Right atrium auricular region (tissue), 2 donors: ENCODE measurements around the gene MYO1H. TPM values are rescaled to one million over a fixed set of nuclear protein-coding genes. Genes with fewer than 3 reads are reported as not detected.
"Not testable (repeated sequence)": the region's sequence is repeated elsewhere in the genome, so short reads cannot be mapped to it uniquely, and the experiment has no call there.

Source experiments
- DNase-seq: peaks from one replicate; pipeline ENCODE4 v3.0.0-alpha.2; 2019; ENCODE audit warnings: low spot score
- H3K27ac ChIP-seq, 2 donors: fragments of 200-600 bp; sonication (generic); 1 replicate in 1 of 2; 2 replicates in 1 of 2; pipeline ENCODE4 v1.5.1; 2016 to 2019
- H3K27me3 ChIP-seq, 2 donors: fragments of 200-600 bp; sonication (generic); one replicate each; pipeline versions ENCODE4 v1.5.1 to v1.6.0; 2017 to 2019
- H3K36me3 ChIP-seq: fragments of 200-600 bp; sonication (generic); one replicate; pipeline ENCODE4 v1.5.1; 2016
- H3K4me1 ChIP-seq, 2 donors: fragments of 200-600 bp; sonication (generic); one replicate each; pipeline versions ENCODE4 v1.5.1 to v1.6.0; 2017 to 2019
- H3K4me3 ChIP-seq, 2 donors: fragments of 200-600 bp; sonication (generic); 1 replicate in 1 of 2; 2 replicates in 1 of 2; pipeline ENCODE4 v1.5.1; 2017 to 2019; ENCODE audit warnings: mild to moderate bottlenecking in 1 of 2, moderate library complexity in 1 of 2
- H3K9me3 ChIP-seq, 2 donors: fragments of 200-600 bp; sonication (generic); one replicate each; pipeline ENCODE4 v1.5.1; 2019
- total RNA-seq, 2 donors: library from RNA; depleted of rRNA; stranded (reverse); fragments of >200 nt; gene quantifications; one replicate each; pipeline ENCODE4 v1.1.0, GENCODE V29; 2016
- TF ChIP-seq, protein P1 (sequence below), 2 donors: fragments of 200-600 bp; sonication (generic); IDR thresholded peaks; one replicate each; pipeline ENCODE4 v1.5.1; 2019; ENCODE audit warnings: antibody characterized with exemption in 2 of 2

Gene MYO1H
- total RNA-seq, 2 donors from 2014 or later: 0.16 to 0.63 TPM

DNA sequence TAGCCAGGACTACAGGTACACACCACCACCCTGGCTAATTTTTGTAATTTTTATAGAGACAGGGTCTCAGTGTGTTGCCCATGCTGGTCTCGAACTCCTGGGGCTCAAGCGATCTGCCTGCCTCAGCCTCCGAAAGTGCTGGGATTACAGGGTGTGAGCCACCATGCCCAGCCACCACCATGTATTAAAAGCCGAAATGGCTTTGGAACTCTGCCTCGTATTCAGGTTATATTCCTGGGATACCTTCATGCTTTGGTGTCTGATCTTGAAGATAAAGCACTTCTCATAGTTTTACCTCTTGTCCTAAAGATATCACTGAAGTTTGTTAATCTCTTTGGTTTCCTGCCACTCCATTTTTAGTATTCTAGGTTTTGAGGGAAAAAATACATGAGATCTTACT, 47.2 kb downstream of the MYO1H start:
- H3K4me3 ChIP-seq: no peak overlapping the region
- no peak for DNase-seq
- H3K36me3 ChIP-seq: no peaks in the 10 kb centered on the region
- H3K9me3 ChIP-seq: no peaks in the 10 kb centered on the region
- no peak overlapping the region for H3K27ac ChIP-seq
- no peaks in the 10 kb centered on the region for H3K4me1 ChIP-seq
- no peaks in the 10 kb centered on the region for H3K27me3 ChIP-seq
- TF ChIP-seq, protein P1, sequence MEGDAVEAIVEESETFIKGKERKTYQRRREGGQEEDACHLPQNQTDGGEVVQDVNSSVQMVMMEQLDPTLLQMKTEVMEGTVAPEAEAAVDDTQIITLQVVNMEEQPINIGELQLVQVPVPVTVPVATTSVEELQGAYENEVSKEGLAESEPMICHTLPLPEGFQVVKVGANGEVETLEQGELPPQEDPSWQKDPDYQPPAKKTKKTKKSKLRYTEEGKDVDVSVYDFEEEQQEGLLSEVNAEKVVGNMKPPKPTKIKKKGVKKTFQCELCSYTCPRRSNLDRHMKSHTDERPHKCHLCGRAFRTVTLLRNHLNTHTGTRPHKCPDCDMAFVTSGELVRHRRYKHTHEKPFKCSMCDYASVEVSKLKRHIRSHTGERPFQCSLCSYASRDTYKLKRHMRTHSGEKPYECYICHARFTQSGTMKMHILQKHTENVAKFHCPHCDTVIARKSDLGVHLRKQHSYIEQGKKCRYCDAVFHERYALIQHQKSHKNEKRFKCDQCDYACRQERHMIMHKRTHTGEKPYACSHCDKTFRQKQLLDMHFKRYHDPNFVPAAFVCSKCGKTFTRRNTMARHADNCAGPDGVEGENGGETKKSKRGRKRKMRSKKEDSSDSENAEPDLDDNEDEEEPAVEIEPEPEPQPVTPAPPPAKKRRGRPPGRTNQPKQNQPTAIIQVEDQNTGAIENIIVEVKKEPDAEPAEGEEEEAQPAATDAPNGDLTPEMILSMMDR (IDR thresholded peaks at IDR 0.05): no peak

DNA sequence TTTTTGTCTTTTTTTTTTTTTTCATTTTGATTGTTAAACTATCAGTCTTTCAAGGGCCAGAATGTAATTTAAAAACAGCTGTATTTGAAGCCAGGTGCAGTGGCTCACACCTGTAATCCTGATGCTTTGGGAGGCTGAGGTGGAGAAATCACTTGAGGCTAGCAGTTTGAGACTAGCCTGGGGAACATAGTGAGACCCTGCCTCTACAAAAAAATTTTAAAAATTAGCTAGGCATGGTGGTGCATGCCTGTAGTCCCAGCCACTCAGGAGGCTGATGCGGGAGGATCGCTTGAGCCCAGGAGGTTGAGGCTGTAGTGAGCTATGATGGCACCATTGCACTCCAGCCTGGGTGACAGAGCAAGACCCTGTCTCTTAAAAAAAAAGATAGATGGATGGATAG, 57.1 kb downstream of the MYO1H start:
- not testable (repeated sequence) for H3K4me3 ChIP-seq, H3K27me3 ChIP-seq, DNase-seq, H3K9me3 ChIP-seq, H3K36me3 ChIP-seq, H3K27ac ChIP-seq, H3K4me1 ChIP-seq

DNA sequence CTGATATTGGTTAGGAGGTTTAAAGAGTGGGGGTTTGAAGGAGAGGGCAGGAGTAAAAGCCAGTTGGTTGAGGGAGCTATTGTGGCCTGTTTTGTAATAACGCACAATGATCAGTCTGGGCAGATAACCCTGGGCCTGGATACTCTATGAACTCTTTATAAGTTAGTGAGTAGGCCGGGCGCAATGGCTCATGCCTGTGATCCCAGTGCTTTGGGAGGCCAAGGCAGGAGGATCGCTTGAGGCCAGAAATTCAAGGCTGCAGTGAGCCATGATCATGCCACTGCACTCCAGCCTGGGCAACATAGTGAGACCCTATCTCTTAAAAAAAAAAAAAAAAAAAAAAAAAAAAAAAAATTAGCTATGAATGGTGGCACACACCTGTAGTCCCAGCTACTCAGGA, 58.4 kb downstream of the MYO1H start:
- not testable (repeated sequence) for H3K9me3 ChIP-seq, H3K36me3 ChIP-seq, H3K27ac ChIP-seq, DNase-seq, H3K27me3 ChIP-seq, H3K4me3 ChIP-seq, H3K4me1 ChIP-seq

DNA sequence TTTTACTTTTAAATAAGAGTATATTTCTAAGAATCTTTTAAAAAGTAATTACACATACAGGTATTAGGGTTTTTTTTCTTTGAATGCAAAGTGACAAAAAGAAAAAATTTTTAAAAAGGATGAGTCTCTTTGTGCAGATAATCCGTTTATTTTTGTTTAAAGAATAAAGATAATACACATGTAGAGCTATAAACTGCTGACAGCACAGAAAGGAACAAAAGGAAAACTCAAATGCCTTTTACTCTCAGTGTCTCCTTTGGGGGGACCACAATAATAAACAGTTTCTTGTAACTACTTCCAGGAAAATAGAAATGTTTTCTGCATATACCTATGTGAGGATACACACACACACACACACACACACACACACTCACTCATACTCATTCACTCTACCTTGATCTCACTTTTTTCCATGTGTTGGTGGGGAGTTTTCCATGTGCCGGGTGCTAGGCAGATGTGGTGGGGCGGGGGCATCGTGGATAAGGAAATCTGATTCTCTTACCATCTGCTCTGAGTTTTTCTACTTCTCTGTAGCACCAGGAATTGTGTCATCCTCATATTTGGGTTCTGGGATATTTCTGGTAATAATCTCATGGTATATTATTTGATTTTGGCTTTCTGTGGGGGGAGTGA, 71.3 kb downstream of the MYO1H start:
- Histone ChIP-seq H3K27ac (no peak overlapping the region), H3K27me3 (no peaks in the 10 kb centered on the region), H3K9me3 (no peaks in the 10 kb centered on the region), H3K4me1 (no peaks in the 10 kb centered on the region), H3K4me3 (no peak overlapping the region), H3K36me3 (no peaks in the 10 kb centered on the region)
- DNase-seq: no peak
- TF ChIP-seq, protein P1 (IDR thresholded peaks at IDR 0.05): no peak

DNA sequence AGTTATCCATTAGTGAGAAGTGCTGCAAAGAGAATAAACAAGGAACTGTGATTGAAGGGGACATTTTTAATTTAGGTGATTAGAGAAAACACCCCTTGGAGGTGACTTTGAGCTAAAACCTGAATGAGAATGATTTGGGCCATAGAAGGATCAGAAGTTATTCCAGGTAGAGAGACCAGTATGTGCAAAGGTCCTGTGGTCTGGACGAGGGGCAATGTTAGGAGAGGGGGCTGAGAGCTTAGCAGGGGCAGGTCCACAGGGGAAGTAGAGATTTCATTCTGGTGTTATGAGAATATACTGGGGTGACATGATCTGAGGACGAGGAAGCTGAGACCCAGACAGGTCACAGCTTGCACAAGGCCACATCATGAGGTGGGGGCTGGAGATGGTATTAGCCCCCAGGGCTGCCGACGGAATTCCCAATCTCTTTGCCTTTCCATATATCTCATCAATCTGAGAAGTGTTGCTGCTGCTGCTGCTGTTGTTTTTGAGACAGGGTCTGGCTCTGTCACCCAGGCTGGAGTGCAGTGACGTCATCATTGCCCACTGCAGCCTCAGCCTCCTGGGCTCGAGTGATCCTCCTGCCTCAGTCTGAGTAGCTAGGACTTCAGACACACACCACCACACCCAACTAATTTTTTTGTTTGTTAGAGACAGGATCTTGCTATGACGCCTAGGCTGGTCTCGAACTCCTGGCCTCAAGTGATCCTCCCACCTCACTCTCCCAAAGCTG, 73.8 kb downstream of the MYO1H start:
- Histone ChIP-seq H3K36me3 (no peaks in the 10 kb centered on the region), H3K27me3 (no peaks in the 10 kb centered on the region), H3K27ac (no peak overlapping the region), H3K4me3 (no peak overlapping the region), H3K9me3 (no peaks in the 10 kb centered on the region), H3K4me1 (no peaks in the 10 kb centered on the region)
- TF ChIP-seq, protein P1 (IDR thresholded peaks at IDR 0.05): no peak
- no peak for DNase-seq

DNA sequence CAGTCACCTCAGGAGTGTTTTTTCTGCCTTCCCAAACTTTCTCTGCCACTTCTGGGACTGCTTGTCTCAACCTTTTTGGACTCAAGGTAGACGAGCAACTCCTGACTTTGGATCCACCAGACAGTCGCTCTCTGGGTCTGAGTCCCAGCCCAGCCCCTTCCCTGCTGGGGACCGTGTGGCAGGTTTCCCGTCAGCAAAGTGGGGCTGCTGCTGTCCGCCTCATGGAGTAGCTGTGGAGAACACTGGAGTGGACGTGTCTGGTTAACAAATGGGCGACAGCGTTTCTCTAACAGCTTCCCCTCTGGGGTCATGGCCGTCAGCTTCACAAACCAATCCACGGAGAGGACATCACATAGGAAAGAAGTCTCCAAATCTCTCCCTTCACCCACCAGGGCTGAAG, 74.6 kb downstream of the MYO1H start:
- H3K4me3 ChIP-seq: no peak overlapping the region
- H3K27me3 ChIP-seq: no peaks in the 10 kb centered on the region
- no peak overlapping the region for H3K27ac ChIP-seq

More for the DNA sequence above, 74.6 kb downstream of the MYO1H start:
- Histone ChIP-seq H3K9me3 (no peaks in the 10 kb centered on the region), H3K36me3 (no peaks in the 10 kb centered on the region), H3K4me1 (no peaks in the 10 kb centered on the region)
- TF ChIP-seq, protein P1 (IDR thresholded peaks at IDR 0.05): no peak
- no peak for DNase-seq
